ENCODE measurements around the gene MINDY1.

The MINDY1 gene

DNA sequence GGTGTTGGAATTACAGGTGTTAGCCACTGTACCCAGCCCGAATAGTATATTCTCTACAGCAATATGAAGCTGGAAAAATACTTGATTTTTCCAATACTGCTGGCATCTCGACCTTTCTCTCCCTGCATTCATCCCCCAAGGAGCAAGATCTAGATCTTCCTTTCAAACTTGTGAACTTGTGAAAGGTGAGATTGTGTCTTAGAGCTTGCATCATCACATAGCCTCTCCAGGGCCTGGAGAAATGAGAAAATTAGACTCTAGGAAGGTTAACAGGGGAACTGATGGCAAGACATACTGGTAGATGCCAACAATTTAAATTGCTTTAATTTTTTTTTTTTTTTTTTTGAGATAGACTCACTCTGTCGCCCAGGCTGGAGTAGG lies 3.6 kb upstream of the MINDY1 start:
- Histone ChIP-seq H3K4me3 (no peak overlapping the region), H3K36me3 (peaks cover 0 to 16% (median 0%) of the 10 kb centered on the region in 3 donors), H3K9me3 (no peaks in the 10 kb centered on the region), H3K27ac (peak overlapping the region in 1 of 2 donors; percentile 89), H3K27me3 (no peaks in the 10 kb centered on the region), H3K4me1 (peaks cover 0 to 44% (median 35%) of the 10 kb centered on the region in 4 donors)
- TF ChIP-seq, protein P1, sequence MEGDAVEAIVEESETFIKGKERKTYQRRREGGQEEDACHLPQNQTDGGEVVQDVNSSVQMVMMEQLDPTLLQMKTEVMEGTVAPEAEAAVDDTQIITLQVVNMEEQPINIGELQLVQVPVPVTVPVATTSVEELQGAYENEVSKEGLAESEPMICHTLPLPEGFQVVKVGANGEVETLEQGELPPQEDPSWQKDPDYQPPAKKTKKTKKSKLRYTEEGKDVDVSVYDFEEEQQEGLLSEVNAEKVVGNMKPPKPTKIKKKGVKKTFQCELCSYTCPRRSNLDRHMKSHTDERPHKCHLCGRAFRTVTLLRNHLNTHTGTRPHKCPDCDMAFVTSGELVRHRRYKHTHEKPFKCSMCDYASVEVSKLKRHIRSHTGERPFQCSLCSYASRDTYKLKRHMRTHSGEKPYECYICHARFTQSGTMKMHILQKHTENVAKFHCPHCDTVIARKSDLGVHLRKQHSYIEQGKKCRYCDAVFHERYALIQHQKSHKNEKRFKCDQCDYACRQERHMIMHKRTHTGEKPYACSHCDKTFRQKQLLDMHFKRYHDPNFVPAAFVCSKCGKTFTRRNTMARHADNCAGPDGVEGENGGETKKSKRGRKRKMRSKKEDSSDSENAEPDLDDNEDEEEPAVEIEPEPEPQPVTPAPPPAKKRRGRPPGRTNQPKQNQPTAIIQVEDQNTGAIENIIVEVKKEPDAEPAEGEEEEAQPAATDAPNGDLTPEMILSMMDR (IDR thresholded peaks at IDR 0.05), result no peak
- no peak for DNase-seq
- intact Hi-C loops (cut with DNase I; ENCODE audit: low total_unique reads), result no loop called here

DNA sequence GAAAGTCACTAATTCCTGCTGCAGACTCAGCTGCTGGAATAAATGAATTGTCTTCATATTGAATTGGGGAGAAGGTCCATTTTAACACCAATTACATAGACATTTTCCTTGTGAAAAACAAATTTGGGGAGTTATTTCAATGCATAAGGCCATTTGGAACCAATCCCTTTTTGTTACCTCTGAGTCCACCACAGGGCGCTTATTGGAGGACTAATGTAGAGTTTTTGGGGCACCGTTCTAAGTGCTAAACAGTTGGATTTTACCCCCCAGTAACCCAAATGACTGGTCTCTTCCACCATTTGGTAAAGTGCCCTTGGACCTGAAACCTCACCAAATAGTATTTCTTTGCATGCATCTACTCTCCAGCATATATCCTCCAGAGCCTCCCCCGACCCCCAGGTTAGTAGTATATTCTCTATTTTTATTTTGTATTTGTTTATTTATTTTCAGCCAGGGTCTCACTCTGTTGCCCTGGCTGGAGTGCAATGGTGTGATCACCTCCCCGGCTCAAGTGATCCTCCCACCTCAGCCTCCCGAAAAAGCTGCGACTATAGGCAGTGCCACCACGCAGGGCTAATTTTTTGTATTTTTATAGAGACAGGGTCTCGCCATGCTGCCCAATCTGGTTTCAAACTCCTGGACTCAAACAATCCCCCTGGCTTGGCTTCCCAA lies 3.1 kb upstream of the MINDY1 start:
- TF ChIP-seq, protein P1 (IDR thresholded peaks at IDR 0.05), result no peak
- peaks cover 0 to 50% (median 40%) of the 10 kb centered on the region in 4 donors for H3K4me1 ChIP-seq
- DNase-seq, result no peak
- no peaks in the 10 kb centered on the region for H3K9me3 ChIP-seq
- intact Hi-C loops (cut with DNase I; ENCODE audit: low total_unique reads), result loop anchor here (10.0 kb wide), 1 partner anchor 455 kb away; no protein-coding TSS in a partner anchor
- peak overlapping the region; percentile 85 to 89 for H3K27ac ChIP-seq
- H3K4me3 ChIP-seq, result peak overlapping the region in 1 of 2 donors; percentile 89
- peaks cover 0 to 14% (median 0%) of the 10 kb centered on the region in 3 donors for H3K36me3 ChIP-seq
- H3K27me3 ChIP-seq, result no peaks in the 10 kb centered on the region

DNA sequence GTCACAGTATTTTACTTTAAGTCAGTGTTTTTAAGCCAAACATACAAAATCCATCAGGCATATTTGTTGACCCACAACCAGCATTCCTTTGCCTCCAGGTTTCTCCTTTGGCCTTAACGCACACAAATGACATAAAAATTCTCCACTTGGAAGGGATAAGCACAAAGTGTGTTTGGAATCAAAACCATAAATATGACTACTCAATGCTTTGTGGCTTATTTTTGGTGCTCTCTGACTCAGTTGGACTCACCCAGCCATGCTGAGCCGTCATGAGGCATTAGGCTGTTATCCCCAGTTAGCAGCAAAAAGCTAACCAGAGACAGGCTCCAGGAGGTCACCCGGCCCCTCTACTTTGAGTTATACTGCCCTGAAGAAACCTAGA lies 2.5 kb upstream of the MINDY1 start:
- Histone ChIP-seq H3K36me3 (peaks cover 0 to 11% (median 0%) of the 10 kb centered on the region in 3 donors), H3K9me3 (no peaks in the 10 kb centered on the region), H3K27me3 (no peaks in the 10 kb centered on the region), H3K27ac (peak overlapping the region; percentile 85 to 89), H3K4me3 (peak overlapping the region; percentile 70 to 89), H3K4me1 (peaks cover 0 to 56% (median 45%) of the 10 kb centered on the region in 4 donors)
- intact Hi-C loops (cut with DNase I; ENCODE audit: low total_unique reads), result loop anchor here (10.0 kb wide), 1 partner anchor 454 kb away; no protein-coding TSS in a partner anchor
- no peak for DNase-seq
- TF ChIP-seq, protein P1 (IDR thresholded peaks at IDR 0.05), result no peak

DNA sequence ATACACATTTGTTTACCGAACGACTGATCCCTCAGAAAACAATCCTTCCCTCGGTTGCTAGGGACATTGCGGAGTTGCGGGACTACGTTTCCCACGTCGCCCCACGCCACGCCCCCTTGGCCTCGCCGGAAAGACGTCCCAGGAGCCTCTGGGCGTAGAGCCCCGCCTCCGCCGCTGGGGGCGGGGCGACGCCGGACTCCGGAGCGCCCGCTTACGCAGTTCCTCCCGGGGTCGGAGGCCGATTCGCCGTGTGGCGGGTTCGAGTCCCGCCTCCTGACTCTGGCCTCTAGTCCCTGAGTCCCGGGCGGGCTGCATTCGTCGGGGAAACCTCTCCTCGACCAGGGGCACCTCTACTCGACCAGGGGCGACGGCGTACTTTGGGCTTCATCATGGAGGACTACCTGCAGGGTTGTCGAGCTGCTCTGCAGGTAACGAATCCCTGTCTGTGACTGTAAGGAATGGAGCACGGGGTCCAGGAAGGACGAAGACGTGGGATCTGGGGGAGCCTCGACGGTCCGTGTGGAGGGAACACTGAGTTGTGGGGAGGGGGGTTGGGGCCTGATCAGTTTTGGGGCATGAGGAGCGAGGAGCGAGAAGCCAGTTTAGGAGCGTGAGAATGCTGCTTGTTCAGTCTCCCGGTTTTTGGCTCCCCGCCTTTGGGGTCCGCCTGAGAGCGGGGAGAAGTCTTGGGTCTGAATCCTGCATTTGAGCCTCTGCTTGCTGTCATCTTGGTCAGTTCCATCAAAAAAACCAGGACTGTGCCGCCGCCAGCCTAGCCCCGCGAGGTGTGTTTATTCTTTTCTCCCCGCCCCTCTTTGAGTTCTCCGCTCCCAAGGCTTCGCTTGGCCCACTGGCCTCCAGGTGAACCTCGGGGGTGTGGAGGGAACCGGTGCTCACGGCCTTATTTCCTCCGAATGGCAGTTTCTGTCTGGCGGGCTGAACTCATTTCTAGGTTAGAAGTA lies 1.8 kb upstream of the MINDY1 start, which contains the start of gene PRUNE1:
PRUNE1 (plus strand) TSS at position 206 of the 962 bp plus-strand sequence; CDS start at position 390, 184 bp downstream.
- H3K27me3 ChIP-seq, result no peaks in the 10 kb centered on the region
- peaks cover 0 to 61% (median 51%) of the 10 kb centered on the region in 4 donors for H3K4me1 ChIP-seq
- H3K4me3 ChIP-seq, result peak within 1 kb of the TSS; percentile 70 to 89
- intact Hi-C loops (cut with DNase I; ENCODE audit: low total_unique reads), result loop anchor here (10.0 kb wide), 1 partner anchor 454 kb away; no protein-coding TSS in a partner anchor
- peak within 1 kb of the TSS; percentile 85 to 89 for H3K27ac ChIP-seq
- peaks cover 0 to 10% (median 0%) of the 10 kb centered on the region in 3 donors for H3K36me3 ChIP-seq
- no peaks in the 10 kb centered on the region for H3K9me3 ChIP-seq
- TF ChIP-seq, protein P1 (IDR thresholded peaks at IDR 0.05), result peak in 1 of 2 experiments; percentile 17
- peak; percentile 94 to 98 for DNase-seq

DNA sequence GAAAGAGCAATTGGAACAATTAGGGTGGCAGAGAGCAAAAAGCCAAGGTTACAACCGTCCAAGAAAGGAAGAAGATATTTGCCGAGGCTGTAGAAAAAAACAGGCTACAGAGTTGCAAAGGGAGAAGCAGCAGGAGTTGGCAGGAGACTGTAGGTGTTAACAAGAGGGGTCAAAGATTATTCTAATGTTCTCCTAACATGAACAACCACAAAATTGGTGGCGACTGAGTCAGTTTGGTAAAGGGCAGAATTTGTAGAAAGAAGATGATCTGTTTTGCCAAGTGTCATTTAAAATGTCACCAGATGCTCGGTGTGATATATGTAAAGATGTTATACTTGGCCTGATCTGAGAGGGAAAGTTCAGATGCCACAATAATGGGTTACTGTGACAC lies 1.1 kb upstream of the MINDY1 start:
- DNase-seq, result no peak
- peak overlapping the region; percentile 70 to 89 for H3K4me3 ChIP-seq
- TF ChIP-seq, protein P1 (IDR thresholded peaks at IDR 0.05), result no peak
- peaks cover 0 to 59% (median 55%) of the 10 kb centered on the region in 4 donors for H3K4me1 ChIP-seq
- H3K27me3 ChIP-seq, result no peaks in the 10 kb centered on the region
- intact Hi-C loops (cut with DNase I; ENCODE audit: low total_unique reads), result loop anchor here (10.0 kb wide), 1 partner anchor 453 kb away; no protein-coding TSS in a partner anchor
- H3K27ac ChIP-seq, result peak overlapping the region; percentile 85 to 89
- no peaks in the 10 kb centered on the region for H3K9me3 ChIP-seq
- peaks cover 0 to 3% (median 0%) of the 10 kb centered on the region in 3 donors for H3K36me3 ChIP-seq
